H1 (cell line): ENCODE measurements around the gene TMEM187.

Experiments used
- CEBPB ChIP-seq: IDR thresholded peaks from 2 replicates; pipeline ENCODE4 v1.6.1; 2012; ENCODE audit warnings: low read depth, low read length
- GTF2F1 ChIP-seq: IDR thresholded peaks from 2 replicates; pipeline ENCODE4 v1.6.1; 2012; ENCODE audit warnings: low read depth, low read length, improper control_type of control experiment, borderline replicate concordance
- POLR2A ChIP-seq, 2 experiments: IDR thresholded peaks; 1 replicate in 1 of 2; 2 replicates in 1 of 2; pipeline ENCODE4 v1.6.1; 2011; ENCODE audit warnings: low read depth in 2 of 2, low read length in 2 of 2, mild to moderate bottlenecking in 2 of 2; ENCODE audit errors: control extremely low read depth in 1 of 2
- POLR2AphosphoS5 ChIP-seq: IDR thresholded peaks from 2 replicates; pipeline ENCODE4 v1.6.1; 2011; ENCODE audit warnings: low read depth, low read length
- TAF1 ChIP-seq: IDR thresholded peaks from 2 replicates; pipeline ENCODE4 v1.6.1; 2011; ENCODE audit warnings: mild to moderate bottlenecking, low read depth, low read length
- TF ChIP-seq, protein P1 (sequence below), 3 experiments: IDR thresholded peaks; 1 replicate in 2 of 3; 2 replicates in 1 of 3; pipeline versions ENCODE4 v1.5.1 to v1.6.1; 2011; ENCODE audit warnings: low read length in 3 of 3, mild to moderate bottlenecking in 3 of 3, inconsistent platforms in 2 of 3, low read depth in 1 of 3, moderate library complexity in 1 of 3; ENCODE audit not compliant: insufficient read depth in 1 of 3; ENCODE audit errors: control extremely low read depth in 1 of 3
- TF ChIP-seq, protein P2 (sequence below): IDR thresholded peaks from 2 replicates; pipeline ENCODE4 v1.6.1; 2012; ENCODE audit warnings: low read length, inconsistent platforms

DNA sequence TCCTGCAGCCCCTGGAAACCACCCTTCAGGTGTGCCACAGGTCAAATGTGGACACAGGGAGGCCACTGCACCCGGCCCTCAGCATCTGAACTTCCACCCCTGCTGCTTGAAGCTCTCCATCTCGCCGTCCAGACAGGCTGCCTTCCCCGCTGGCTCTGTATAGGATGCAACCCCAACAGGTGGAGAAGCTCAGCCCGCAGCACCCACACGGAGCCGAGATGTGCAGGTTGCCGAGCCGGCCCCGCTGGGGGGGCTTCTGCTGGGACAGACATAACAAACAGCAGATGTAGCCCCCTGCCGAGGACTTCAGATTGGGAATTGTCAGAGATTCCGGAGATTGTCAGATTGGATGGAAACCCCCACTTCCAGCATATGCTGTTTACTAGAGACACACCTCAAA, 20.5 kb downstream of the TMEM187 start:
- TF ChIP-seq, protein P1, sequence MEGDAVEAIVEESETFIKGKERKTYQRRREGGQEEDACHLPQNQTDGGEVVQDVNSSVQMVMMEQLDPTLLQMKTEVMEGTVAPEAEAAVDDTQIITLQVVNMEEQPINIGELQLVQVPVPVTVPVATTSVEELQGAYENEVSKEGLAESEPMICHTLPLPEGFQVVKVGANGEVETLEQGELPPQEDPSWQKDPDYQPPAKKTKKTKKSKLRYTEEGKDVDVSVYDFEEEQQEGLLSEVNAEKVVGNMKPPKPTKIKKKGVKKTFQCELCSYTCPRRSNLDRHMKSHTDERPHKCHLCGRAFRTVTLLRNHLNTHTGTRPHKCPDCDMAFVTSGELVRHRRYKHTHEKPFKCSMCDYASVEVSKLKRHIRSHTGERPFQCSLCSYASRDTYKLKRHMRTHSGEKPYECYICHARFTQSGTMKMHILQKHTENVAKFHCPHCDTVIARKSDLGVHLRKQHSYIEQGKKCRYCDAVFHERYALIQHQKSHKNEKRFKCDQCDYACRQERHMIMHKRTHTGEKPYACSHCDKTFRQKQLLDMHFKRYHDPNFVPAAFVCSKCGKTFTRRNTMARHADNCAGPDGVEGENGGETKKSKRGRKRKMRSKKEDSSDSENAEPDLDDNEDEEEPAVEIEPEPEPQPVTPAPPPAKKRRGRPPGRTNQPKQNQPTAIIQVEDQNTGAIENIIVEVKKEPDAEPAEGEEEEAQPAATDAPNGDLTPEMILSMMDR (IDR thresholded peaks at IDR 0.05; ENCODE audit: control extremely low read depth in 1 of 3, insufficient read depth in 1 of 3, low read depth in 1 of 3, low read length in 3 of 3), result no peak
- TF ChIP-seq POLR2AphosphoS5 (no peak), GTF2F1 (no peak), POLR2A (IDR thresholded peaks at IDR 0.05; ENCODE audit: control extremely low read depth in 1 of 2, low read depth in 2 of 2, low read length in 2 of 2) (no peak), CEBPB (no peak), TAF1 (no peak)
- TF ChIP-seq, protein P2, sequence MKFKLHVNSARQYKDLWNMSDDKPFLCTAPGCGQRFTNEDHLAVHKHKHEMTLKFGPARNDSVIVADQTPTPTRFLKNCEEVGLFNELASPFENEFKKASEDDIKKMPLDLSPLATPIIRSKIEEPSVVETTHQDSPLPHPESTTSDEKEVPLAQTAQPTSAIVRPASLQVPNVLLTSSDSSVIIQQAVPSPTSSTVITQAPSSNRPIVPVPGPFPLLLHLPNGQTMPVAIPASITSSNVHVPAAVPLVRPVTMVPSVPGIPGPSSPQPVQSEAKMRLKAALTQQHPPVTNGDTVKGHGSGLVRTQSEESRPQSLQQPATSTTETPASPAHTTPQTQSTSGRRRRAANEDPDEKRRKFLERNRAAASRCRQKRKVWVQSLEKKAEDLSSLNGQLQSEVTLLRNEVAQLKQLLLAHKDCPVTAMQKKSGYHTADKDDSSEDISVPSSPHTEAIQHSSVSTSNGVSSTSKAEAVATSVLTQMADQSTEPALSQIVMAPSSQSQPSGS, result no peak
